Neuronal stem cell (in vitro differentiated cells): ENCODE data around the gene ENTPD2.
"Not testable (repeated sequence)": the region's sequence is repeated elsewhere in the genome, so short reads cannot be mapped to it uniquely, and the experiment has no call there.

Experiments used
- DNase-seq: peaks from one replicate; pipeline ENCODE4 v3.0.0-alpha.2; 2013; ENCODE audit warnings: low spot score
- H2AFZ ChIP-seq: one replicate; pipeline ENCODE4 v1.6.1; 2013; ENCODE audit warnings: mild to moderate bottlenecking, low read length, inconsistent platforms
- H2AK5ac ChIP-seq: 2 replicates; pipeline ENCODE4 v1.6.1; 2013; ENCODE audit warnings: low read depth, mild to moderate bottlenecking, inconsistent platforms, low read length, moderate library complexity, mixed read lengths
- H2BK120ac ChIP-seq: 2 replicates; pipeline ENCODE4 v1.6.1; 2013; ENCODE audit warnings: low read depth, mild to moderate bottlenecking, inconsistent platforms, low read length, moderate library complexity, mixed read lengths
- H2BK12ac ChIP-seq: one replicate; pipeline ENCODE4 v1.6.1; 2013; ENCODE audit warnings: low read length, inconsistent platforms
- H2BK15ac ChIP-seq: 2 replicates; pipeline ENCODE4 v1.6.1; 2013; ENCODE audit warnings: mild to moderate bottlenecking, low read length, inconsistent platforms, mixed read lengths
- H2BK5ac ChIP-seq: one replicate; pipeline ENCODE4 v1.6.1; 2013; ENCODE audit warnings: inconsistent platforms, mild to moderate bottlenecking, low read length, moderate library complexity
- H3K14ac ChIP-seq: one replicate; pipeline ENCODE4 v1.6.1; 2013; ENCODE audit warnings: low read length, inconsistent platforms
- H3K18ac ChIP-seq: 2 replicates; pipeline ENCODE4 v1.6.1; 2013; ENCODE audit warnings: low read length, inconsistent platforms
- H3K23ac ChIP-seq: 2 replicates; pipeline ENCODE4 v1.6.1; 2013; ENCODE audit warnings: low read depth, mild to moderate bottlenecking, mixed read lengths, low read length, inconsistent platforms; ENCODE audit not compliant: poor library complexity
- H3K27ac ChIP-seq: replicated peaks from 3 replicates; pipeline ENCODE4 v1.5.1; 2013; ENCODE audit warnings: low read length, inconsistent platforms
- H3K27me3 ChIP-seq, 3 experiments: 2 replicates each; pipeline ENCODE4 v1.6.1; 2013; ENCODE audit warnings: low read length in 3 of 3, mild to moderate bottlenecking in 2 of 3, inconsistent platforms in 1 of 3, low read depth in 1 of 3, mixed read lengths in 1 of 3, moderate library complexity in 1 of 3; ENCODE audit not compliant: control insufficient read depth in 3 of 3, insufficient read depth in 3 of 3
- H3K36me3 ChIP-seq, 2 donors: replicated peaks in 1 of 2; 2 replicates each; pipeline ENCODE4 v1.6.1; 2013; ENCODE audit warnings: low read length in 2 of 2; ENCODE audit not compliant: control insufficient read depth in 2 of 2, insufficient read depth in 2 of 2
- H3K4ac ChIP-seq: 2 replicates; pipeline ENCODE4 v1.6.1; 2013; ENCODE audit warnings: inconsistent platforms, mild to moderate bottlenecking, low read length, moderate library complexity
- H3K4me1 ChIP-seq, 2 donors: 1 replicate in 1 of 2; 2 replicates in 1 of 2; pipeline ENCODE4 v1.6.1; 2013; ENCODE audit warnings: low read length in 2 of 2, low read depth in 1 of 2; ENCODE audit not compliant: control insufficient read depth in 2 of 2, insufficient read depth in 1 of 2
- H3K4me2 ChIP-seq: one replicate; pipeline ENCODE4 v1.6.1; 2013; ENCODE audit warnings: mild to moderate bottlenecking, low read length, inconsistent platforms; ENCODE audit not compliant: insufficient read depth, poor library complexity, severe bottlenecking
- H3K4me3 ChIP-seq, 2 donors: 2 replicates each; pipeline ENCODE4 v1.5.1; 2013; ENCODE audit warnings: low read length in 2 of 2, mild to moderate bottlenecking in 2 of 2, inconsistent platforms in 1 of 2, moderate library complexity in 1 of 2
- H3K79me1 ChIP-seq: one replicate; pipeline ENCODE4 v1.6.1; 2013; ENCODE audit warnings: low read depth, mild to moderate bottlenecking, inconsistent platforms, low read length, moderate library complexity
- H3K9ac ChIP-seq: one replicate; pipeline ENCODE4 v1.6.1; 2013; ENCODE audit warnings: mild to moderate bottlenecking, low read depth, low read length, inconsistent platforms; ENCODE audit not compliant: poor library complexity
- H3K9me3 ChIP-seq, 2 donors: replicated peaks in 1 of 2; 2 replicates each; pipeline versions ENCODE3 to v1.6.1; 2013; ENCODE audit warnings: low read length in 2 of 2, mild to moderate bottlenecking in 2 of 2, inconsistent platforms in 1 of 2, low read depth in 1 of 2, mixed read lengths in 1 of 2, moderate library complexity in 1 of 2; ENCODE audit not compliant: control insufficient read depth in 2 of 2, insufficient read depth in 1 of 2
- H4K8ac ChIP-seq: one replicate; pipeline ENCODE4 v1.6.1; 2013; ENCODE audit warnings: low read depth, mild to moderate bottlenecking, inconsistent platforms, low read length, moderate library complexity
- H4K91ac ChIP-seq: one replicate; pipeline ENCODE4 v1.6.1; 2013; ENCODE audit warnings: low read length, low read depth, mild to moderate bottlenecking, inconsistent platforms; ENCODE audit not compliant: poor library complexity
- WGBS, 2 donors: extraction: QIAGEN DNeasy Blood & Tissue Kit; methylation state at CpG; one replicate each; pipeline ENCODE4 v1.1.7; 2013; ENCODE audit warnings: missing lambda C conversion rate in 2 of 2, mixed read lengths in 1 of 2; ENCODE audit not compliant: insufficient read length in 2 of 2, insufficient replicate concordance in 1 of 2; ENCODE audit errors: extremely low coverage in 2 of 2; 5-methylcytosine and 5-hydroxymethylcytosine counted together

Gene ENTPD2

GRCh38 chr9:137035507-137035834 is 18.4 kb downstream of the ENTPD2 start:
- no peaks in the 10 kb centered on the region for H3K27me3 ChIP-seq
- H3K9ac ChIP-seq: no peak overlapping the region
- WGBS, 2 donors: no CpG with 5 or more reads among the region's 9 CpGs
- H2BK120ac ChIP-seq: no peak overlapping the region
- H3K79me1 ChIP-seq: peaks cover 3% of the 10 kb centered on the region
- no peak overlapping the region for H3K4me3 ChIP-seq
- peaks cover 3 to 9% of the 10 kb centered on the region in 2 donors for H3K4me1 ChIP-seq
- no peak overlapping the region for H4K8ac ChIP-seq
- H3K4ac ChIP-seq: peak overlapping the region; percentile 6
- no peak overlapping the region for H3K4me2 ChIP-seq
- H2AFZ ChIP-seq: no peak overlapping the region
- H4K91ac ChIP-seq: no peak overlapping the region
- H3K36me3 ChIP-seq: peaks cover 3 to 23% of the 10 kb centered on the region in 2 donors
- H3K18ac ChIP-seq: peak overlapping the region; percentile 50
- peak overlapping the region; percentile 35 for H2BK5ac ChIP-seq
- peak overlapping the region; percentile 52 for H3K23ac ChIP-seq
- DNase-seq: no peak
- H2BK12ac ChIP-seq: peak overlapping the region; percentile 30
- no peak overlapping the region for H3K27ac ChIP-seq
- H2BK15ac ChIP-seq: no peak overlapping the region
- no peak overlapping the region for H3K14ac ChIP-seq
- peak overlapping the region; percentile 99 for H2AK5ac ChIP-seq
- H3K9me3 ChIP-seq: no peaks in the 10 kb centered on the region

GRCh38 chr9:137034709-137035506 is 19.0 kb downstream of the ENTPD2 start:
- H3K27ac ChIP-seq: no peak overlapping the region
- peaks cover 3 to 6% of the 10 kb centered on the region in 2 donors for H3K4me1 ChIP-seq
- no peaks in the 10 kb centered on the region for H3K27me3 ChIP-seq
- no peaks in the 10 kb centered on the region for H3K9me3 ChIP-seq
- peak overlapping the region; percentile 94 for H3K18ac ChIP-seq
- peak overlapping the region; percentile 21 for H3K14ac ChIP-seq
- H2AFZ ChIP-seq: no peak overlapping the region
- peak overlapping the region; percentile 99 for H2AK5ac ChIP-seq
- H3K4ac ChIP-seq: peak overlapping the region; percentile 6
- no peak overlapping the region for H4K8ac ChIP-seq
- H3K79me1 ChIP-seq: peaks cover 3% of the 10 kb centered on the region
- WGBS, 2 donors: no CpG with 5 or more reads among the region's 24 CpGs
- peak overlapping the region; percentile 90 for H2BK12ac ChIP-seq
- no peak overlapping the region for H3K4me3 ChIP-seq
- peak overlapping the region; percentile 55 for H3K23ac ChIP-seq
- H2BK5ac ChIP-seq: peak overlapping the region; percentile 35
- peak overlapping the region; percentile 89 for H2BK15ac ChIP-seq
- H3K4me2 ChIP-seq: no peak overlapping the region
- no peak overlapping the region for H4K91ac ChIP-seq
- peaks cover 3 to 22% of the 10 kb centered on the region in 2 donors for H3K36me3 ChIP-seq
- H3K9ac ChIP-seq: no peak overlapping the region
- H2BK120ac ChIP-seq: peak overlapping the region; percentile 89
- peak; percentile 76 for DNase-seq

GRCh38 chr9:137034039-137034708 is 19.7 kb downstream of the ENTPD2 start:
- H3K4me1 ChIP-seq: peaks cover 4 to 8% of the 10 kb centered on the region in 2 donors
- peaks cover 0 to 1% (median 0%) of the 10 kb centered on the region in 3 experiments for H3K27me3 ChIP-seq
- peak overlapping the region; percentile 89 for H2BK120ac ChIP-seq
- H3K9me3 ChIP-seq: no peaks in the 10 kb centered on the region
- H2AFZ ChIP-seq: no peak overlapping the region
- peak overlapping the region; percentile 99 for H2AK5ac ChIP-seq
- no peak overlapping the region for H3K27ac ChIP-seq
- H2BK5ac ChIP-seq: no peak overlapping the region
- peak overlapping the region; percentile 59 for H2BK12ac ChIP-seq
- H3K9ac ChIP-seq: no peak overlapping the region
- H3K79me1 ChIP-seq: peaks cover 3% of the 10 kb centered on the region
- H4K91ac ChIP-seq: no peak overlapping the region
- H3K18ac ChIP-seq: peak overlapping the region; percentile 94
- peak overlapping the region; percentile 55 for H3K23ac ChIP-seq
- no peak overlapping the region for H3K4me3 ChIP-seq
- H3K4me2 ChIP-seq: no peak overlapping the region
- no CpG with 5 or more reads among the region's 15 CpGs for WGBS, 2 donors
- peak overlapping the region; percentile 39 for H3K14ac ChIP-seq
- H2BK15ac ChIP-seq: peak overlapping the region; percentile 89
- no peak overlapping the region for H3K4ac ChIP-seq
- H3K36me3 ChIP-seq: peaks cover 0 to 14% of the 10 kb centered on the region in 2 donors
- no peak overlapping the region for H4K8ac ChIP-seq
- DNase-seq: no peak

- DNase-seq, H3K23ac ChIP-seq, H2BK5ac ChIP-seq, H3K4me3 ChIP-seq, H2AFZ ChIP-seq, H3K9me3 ChIP-seq, H2BK120ac ChIP-seq, H3K9ac ChIP-seq, H3K4me2 ChIP-seq, H3K79me1 ChIP-seq, H3K4ac ChIP-seq, H3K36me3 ChIP-seq, H4K8ac ChIP-seq, H3K27ac ChIP-seq, H2BK12ac ChIP-seq, H3K14ac ChIP-seq, H3K27me3 ChIP-seq, H4K91ac ChIP-seq: not testable (repeated sequence)
- WGBS, 2 donors: no CpG with 5 or more reads among the region's 5 CpGs
- peak overlapping the region; percentile 38 for H3K18ac ChIP-seq
- H3K4me1 ChIP-seq: peaks cover 9 to 15% of the 10 kb centered on the region in 2 donors
- peak overlapping the region; percentile 70 for H2AK5ac ChIP-seq
- peak overlapping the region; percentile 67 for H2BK15ac ChIP-seq
These were observed 20.4 kb downstream of the ENTPD2 start for GRCh38 chr9:137033481-137033880.
